ENCODE measurements around the gene UBE2F.
A peak's percentile ranks its signal among the peaks of the same experiment; 100 is the strongest.

Gene UBE2F

DNA sequence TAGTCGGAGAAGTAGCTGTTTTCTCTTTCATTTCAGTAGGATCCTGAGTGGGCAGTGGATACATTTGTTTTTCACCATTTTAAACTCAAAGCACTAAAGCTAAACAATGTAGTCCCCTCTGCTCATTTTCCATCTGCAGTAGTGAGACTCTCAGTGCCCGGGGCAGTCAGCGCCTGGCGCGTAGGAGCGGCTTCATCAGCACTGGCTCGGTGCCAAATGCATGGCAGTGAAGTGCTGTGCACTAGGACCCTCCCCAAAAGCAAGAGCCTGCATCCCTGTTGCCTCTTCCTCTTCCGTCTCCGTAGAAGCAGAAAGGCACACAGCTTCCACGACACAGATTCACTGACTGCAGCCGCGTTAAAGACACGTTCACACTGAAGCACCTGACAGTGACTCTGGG, 114.3 kb downstream of the UBE2F start:
- no peak for DNase-seq (ENCODE audit: low spot score)

DNA sequence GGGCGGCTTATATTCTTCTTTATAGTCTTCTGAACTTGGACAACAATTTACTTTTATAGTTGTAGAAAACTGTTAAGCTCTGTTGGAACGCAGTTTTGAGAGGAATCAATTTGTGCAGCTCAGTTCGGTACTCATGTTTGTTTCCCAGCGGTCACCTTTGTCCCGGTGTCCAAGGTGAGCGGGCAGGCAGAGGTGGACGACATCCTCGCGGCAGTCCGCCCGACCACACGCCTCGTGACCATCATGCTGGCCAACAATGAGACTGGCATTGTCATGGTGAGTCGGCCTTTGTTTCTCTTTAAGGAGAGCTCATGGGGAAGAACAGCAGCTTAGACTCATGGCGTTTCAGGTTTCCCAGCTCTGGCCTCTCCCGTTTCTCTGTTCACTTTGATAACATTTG, 114.7 kb downstream of the UBE2F start:
- DNase-seq (ENCODE audit: low spot score), result no peak

DNA sequence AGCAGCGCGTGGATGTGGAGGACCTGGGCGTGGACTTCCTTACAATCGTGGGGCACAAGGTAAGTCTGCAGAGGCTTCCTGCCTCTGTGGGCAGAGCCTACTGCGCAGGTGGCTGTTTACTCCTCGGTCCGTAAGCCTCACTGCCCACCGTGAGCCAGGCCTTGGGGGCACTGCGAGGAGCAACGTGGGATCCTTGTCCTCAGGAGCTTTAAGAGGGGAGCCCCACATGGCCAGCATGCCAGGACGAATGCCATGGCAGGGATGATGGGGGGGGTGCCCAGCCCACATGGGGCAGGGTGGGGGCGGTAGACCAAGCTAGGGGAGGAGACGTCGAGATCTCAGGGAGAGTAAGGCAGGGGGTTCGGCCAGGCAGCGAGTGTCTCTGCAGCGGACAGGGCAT, 115.3 kb downstream of the UBE2F start:
- DNase-seq (ENCODE audit: low spot score), result no peak

DNA sequence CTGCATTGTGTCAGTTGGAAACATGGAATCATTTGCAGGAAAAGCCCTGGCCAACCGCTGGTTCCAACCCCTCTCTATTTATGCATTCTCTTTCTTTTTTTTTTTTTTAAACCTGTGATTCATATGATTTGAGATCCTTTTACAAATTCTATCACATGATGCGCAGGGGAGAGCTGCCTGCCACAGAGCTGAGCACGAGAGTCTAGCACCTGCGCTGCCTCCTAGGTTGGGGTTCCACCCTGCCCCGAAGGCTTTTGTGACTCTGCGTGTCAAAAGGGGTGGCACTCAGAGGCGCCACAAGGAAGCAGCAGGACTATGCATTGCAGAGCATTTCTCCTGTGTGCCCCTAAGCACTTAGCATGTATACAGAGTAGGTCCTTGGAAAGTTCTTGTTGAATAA, 116.0 kb downstream of the UBE2F start:
- DNase-seq (ENCODE audit: low spot score), result no peak

DNA sequence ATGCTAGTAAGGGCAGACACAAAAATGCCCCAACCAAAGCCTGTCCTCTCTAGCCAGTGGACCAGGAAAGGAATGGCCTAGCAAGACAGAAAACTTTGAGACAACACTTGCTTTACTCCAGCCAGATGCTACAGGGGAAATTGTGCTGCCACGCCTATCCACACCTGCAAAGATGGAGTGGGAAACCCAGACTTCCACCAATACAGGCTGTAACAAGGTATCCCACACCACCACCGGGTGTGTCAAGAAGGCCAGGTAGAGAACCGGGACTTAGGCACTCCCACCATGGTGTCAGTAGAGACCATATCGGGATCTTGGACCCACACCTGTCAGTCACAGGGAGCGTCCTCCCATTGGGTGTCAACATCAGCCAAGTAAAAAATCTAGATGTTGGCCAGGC, 117.1 kb downstream of the UBE2F start:
- no peak for DNase-seq (ENCODE audit: low spot score)

DNA sequence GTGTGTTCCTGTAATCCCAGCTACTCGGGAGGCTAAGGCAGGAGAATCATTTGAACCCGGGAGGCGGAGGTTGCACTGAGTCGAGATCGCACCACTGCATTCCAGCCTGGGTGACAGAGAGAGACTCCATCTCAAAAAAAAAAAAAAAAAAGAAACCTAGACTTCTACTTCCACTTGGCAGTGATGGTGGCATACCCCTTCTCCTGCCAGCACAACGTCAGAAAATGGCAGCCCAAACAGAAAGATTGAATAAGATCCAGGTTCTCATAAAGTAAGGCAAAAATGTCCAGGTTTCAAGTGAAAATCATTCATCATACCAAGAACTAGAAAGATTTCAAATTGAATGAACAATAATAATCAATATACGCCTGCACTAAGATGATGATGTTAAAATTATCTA, 117.9 kb downstream of the UBE2F start:
- DNase-seq (ENCODE audit: low spot score), result no peak

DNA sequence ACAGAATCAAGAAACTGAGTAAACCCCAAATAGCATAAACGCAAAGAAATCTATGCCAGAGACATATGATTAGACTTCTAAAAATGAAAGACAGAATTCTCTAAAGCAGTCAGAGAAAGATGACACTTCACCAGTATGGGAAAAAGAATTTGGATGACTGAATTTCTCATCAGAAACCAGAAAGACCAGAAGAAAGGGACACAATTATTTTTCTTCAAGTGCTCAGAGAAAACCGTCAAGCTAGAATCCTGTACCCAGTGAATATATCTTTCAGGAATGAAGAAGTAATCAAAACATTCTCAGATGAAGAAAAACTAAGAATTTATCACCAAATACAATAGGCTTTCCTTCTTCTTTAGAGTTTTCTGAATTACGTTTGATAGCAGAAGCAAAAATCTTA, 119.1 kb downstream of the UBE2F start:
- no peak for DNase-seq (ENCODE audit: low spot score)

DNA sequence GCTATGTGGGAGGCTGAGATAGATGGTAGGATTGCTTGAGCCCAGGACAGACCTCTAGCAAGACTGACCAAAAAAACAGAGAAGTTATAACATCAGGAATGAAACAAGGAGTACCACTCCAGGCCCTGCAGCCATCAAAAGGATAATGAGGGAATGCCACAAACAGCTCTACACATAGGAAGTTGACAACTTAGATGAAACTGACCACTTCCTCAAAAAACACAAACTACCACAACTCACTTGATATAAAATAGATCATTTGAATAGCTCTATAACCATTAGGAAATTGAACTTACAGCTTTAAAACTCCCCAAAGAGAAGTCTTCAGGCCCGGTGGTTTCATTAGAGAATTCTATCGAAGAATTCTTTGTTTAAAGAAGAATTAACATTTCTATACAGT, 120.4 kb downstream of the UBE2F start:
- no peak for DNase-seq (ENCODE audit: low spot score)

DNA sequence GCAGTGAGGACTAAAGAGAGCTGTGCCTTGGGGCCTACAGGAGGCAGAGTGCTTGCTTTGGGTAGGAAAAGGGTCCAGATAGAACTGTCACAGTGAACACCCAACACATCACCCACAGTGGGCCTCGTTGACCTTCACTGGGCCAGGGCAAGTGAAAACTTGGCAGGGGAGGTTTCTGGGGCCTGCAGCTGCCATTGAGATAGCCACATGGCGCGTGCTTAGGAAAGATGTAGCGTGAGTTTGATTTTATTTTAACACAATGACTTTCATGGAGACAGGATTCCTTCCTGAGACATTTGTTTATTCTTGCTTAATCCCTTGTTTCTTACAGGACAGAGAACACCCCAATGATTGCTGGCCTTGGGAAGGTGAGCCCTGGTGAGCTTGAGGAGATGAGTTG, 124.1 kb downstream of the UBE2F start:
- no peak for DNase-seq (ENCODE audit: low spot score)

DNA sequence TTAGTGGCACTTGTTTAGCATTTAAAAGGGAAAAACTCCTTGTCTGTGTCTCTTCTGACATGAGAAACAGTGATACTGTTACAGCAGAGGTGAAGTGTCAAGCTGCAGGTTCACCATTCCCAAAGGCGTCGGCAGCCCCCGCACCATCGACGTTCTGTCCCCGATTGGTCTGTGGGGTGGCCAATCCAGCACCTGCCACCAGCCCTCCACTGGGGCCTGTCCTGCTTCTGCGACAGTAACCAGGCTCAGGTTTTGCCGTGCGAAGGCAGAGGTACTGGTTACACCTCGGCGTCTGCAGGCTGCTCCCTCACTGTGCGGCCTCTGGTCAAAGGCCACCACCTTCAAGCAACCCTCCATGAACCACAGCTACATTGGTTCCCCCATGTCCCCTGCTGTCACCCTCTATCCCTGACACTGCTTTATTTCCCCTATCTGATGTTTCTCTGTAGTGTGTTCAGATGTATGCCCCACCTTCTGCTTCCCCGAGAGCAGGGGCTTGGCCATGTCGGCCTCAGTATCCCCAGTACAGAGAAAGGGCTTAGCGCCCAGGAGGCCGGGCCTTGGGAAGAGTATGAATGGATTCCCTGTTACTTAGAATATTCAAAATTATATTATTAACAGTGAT, 124.7 kb downstream of the UBE2F start:
- peak; percentile 5 for DNase-seq (ENCODE audit: low spot score)

All from iPS-NIHi11 (cell line).